ENCODE measurements around the gene IL17RA.
"Not testable (repeated sequence)": the region's sequence is repeated elsewhere in the genome, so short reads cannot be mapped to it uniquely, and the experiment has no call there.

IL17RA gene, protein sequence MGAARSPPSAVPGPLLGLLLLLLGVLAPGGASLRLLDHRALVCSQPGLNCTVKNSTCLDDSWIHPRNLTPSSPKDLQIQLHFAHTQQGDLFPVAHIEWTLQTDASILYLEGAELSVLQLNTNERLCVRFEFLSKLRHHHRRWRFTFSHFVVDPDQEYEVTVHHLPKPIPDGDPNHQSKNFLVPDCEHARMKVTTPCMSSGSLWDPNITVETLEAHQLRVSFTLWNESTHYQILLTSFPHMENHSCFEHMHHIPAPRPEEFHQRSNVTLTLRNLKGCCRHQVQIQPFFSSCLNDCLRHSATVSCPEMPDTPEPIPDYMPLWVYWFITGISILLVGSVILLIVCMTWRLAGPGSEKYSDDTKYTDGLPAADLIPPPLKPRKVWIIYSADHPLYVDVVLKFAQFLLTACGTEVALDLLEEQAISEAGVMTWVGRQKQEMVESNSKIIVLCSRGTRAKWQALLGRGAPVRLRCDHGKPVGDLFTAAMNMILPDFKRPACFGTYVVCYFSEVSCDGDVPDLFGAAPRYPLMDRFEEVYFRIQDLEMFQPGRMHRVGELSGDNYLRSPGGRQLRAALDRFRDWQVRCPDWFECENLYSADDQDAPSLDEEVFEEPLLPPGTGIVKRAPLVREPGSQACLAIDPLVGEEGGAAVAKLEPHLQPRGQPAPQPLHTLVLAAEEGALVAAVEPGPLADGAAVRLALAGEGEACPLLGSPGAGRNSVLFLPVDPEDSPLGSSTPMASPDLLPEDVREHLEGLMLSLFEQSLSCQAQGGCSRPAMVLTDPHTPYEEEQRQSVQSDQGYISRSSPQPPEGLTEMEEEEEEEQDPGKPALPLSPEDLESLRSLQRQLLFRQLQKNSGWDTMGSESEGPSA

GRCh38 chr22:17084554-17085276 lies at the start of gene IL17RA:
TSS of gene IL17RA (plus strand) at chr22:17085000. CDS start at chr22:17085092, 92 bp downstream.
- peak; percentile 91 to 95 for DNase-seq

DNA sequence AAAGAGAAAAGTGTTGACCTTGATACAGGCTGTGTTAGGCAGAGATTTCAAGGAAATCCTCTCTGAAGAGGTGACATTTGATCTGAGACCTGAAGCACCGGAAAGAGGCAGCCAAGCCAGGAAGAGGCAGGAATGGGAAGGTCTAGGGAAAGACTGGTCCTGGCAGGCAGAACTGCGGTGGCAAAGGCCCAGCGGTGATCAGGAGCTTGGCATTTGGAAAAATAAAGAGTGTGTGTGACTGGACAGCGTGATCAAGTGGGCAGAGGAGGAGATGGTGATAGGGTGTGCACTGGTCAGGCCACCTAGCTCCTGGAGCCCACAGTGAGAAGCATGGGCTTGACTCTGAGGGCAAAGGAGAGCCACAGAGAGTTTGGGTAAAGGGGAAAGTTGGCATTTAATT lies 49.6 kb upstream of the IL17RA start:
- no peak for DNase-seq

GRCh38 chr22:17035976-17036841 lies 48.6 kb upstream of the IL17RA start:
- not testable (repeated sequence) for DNase-seq

GRCh38 chr22:17036842-17037711 lies 47.7 kb upstream of the IL17RA start:
- peak in 1 of 2 donors; percentile 10 for DNase-seq

- no peak for DNase-seq
Observed at GRCh38 chr22:17043521-17043920, 41.3 kb upstream of the IL17RA start.

DNA sequence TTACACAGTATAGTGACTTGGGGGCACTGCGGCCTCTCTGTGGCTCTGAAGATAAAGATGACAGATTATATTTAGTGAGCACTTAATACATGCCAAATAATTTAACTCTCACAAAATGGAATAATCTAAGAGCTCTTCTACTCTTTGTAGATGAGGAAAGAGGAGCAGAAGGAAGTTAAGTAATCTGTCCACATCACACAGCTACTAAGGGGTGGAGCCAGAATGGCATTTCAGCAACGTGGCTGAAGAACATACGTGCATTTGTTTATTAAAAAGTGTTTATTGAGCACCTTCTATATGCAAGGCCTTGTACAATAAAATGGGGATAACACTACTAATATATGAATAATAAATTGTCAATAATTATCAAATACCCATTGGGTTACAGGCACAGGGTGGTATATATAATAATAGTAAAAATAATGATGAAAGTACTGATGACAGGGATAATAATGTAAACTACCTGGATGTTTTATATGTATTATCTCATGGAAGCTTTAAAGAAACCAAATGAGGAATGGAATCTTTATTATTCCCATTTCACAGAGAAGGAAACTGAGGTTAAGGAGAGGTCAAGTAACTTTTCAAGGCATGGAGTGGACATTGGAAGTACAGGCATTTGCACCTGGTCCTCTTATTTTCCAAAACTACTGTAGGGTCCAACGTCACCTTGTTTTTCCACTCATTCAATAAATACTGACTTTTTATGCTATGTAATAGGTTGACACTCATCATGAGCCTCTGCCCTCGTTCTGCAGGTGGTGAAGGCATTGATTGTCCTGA lies 38.0 kb upstream of the IL17RA start:
- no peak for DNase-seq

GRCh38 chr22:17047656-17048055 lies 37.1 kb upstream of the IL17RA start:
- no peak for DNase-seq

DNA sequence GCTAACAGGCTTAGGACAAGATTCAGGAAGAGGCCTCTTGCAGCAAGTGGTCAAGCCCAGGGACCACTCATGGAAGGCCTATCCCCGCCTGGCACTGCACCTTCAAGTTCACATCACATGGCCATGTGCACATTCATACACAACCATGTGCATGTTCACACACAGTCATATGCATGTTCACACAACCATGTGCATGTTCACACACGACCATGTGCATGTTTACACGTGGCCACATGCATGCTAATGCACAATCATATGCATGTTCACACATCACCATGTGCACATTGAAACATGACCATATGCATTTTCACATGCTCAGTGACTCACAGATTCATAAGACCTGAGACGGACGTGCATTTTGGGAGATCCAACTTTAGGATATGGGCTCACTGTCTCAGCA lies 28.7 kb upstream of the IL17RA start:
- no peak for DNase-seq

GRCh38 chr22:17056807-17057206 lies 28.0 kb upstream of the IL17RA start:
- no peak for DNase-seq

- DNase-seq = peak; percentile 17 to 47
Observed at GRCh38 chr22:17057959-17058814, 26.6 kb upstream of the IL17RA start.

- DNase-seq = no peak
Observed at GRCh38 chr22:17060126-17060525, 24.7 kb upstream of the IL17RA start.

DNA sequence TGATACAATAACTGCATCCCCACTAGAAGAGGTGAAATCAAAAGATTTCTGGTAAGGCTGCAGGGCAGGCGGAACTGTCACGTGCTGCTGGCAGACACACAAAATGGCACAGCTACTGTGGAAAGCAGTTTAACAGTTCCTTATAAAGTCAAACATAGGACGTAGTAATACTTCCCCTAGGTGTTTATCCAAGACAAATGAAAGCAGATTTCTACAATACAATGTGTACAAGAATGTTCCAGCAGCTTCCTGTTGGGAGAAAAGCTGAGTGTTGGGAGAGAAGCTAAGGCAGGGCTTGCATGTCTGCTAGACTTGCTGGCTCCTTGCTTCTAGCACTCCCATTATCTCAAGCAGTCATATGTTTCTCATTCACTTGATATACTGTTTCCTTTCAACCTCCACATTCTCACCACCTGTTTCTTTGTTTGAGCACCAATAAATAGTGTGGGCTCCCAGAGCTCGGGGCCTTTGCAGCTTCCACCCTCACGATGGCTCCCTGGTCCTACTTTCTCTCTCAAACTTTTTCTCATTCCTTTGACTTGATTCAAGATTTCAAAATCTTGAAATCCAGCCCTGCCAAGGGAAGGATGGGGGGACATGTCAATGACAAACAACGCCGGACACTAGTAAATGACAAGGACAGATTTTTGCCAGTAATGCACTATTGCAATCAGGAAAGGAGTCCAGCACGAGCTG lies 21.2 kb upstream of the IL17RA start:
- no peak for DNase-seq

- no peak for DNase-seq
Observed at GRCh38 chr22:17064498-17065100, 20.2 kb upstream of the IL17RA start.

DNA sequence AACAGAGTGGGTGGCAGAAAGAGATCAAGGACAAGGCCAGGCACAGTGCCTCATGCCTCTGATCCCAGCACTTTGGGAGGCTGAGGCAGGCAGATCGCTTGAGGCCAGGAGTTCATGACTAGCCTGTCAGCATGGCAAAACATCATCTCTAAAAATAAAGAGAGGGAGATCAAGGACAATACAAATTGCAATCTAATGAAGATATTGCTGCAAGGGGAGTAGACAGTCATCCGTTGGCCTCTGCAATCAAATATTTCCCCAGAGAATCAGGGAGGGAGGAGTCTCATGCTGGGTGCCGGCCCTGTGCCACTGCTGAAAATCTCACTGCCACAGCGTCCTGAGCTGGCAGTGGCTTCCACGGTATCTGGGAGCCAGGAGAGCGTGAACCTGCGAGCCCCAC lies 19.4 kb upstream of the IL17RA start:
- DNase-seq = no peak

- DNase-seq = no peak
Observed at GRCh38 chr22:17072877-17073276, 11.9 kb upstream of the IL17RA start.

DNA sequence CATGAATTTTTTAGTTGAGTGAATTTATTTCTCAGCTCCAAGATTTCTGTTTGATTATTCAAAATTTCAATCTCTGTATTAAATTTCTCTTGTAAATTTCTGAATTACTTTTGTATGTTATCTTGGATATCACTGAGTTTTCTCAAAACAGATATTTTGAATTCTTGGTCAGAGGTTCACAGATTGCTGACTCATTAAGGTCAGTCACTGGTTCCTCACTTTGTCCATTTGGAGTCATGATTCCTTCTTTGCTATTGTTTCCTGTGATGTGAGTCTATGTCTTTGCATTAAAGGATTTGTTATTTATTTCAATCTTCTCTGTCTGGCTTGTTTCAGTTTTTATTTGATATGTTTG lies 10.2 kb upstream of the IL17RA start:
- DNase-seq = no peak

DNA sequence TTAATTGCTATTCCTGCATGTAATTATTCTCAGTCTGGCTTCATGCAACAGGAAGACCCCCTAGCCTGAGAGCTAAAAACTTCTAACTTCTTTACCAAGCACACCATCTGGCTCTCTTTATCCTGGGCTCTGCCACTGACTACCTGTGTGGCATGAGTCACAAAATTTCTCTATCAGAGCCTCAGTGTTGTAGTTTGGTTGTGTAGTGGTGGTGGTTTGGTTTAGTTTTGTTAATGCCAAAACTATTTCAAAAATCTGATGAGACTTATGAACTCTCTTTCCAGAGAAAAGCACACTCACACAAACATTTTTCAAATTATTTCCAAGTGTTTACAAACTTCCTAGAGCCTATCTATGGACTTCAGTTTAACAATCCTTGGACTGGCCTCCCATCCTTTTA lies 7.5 kb upstream of the IL17RA start:
- DNase-seq = no peak

DNA sequence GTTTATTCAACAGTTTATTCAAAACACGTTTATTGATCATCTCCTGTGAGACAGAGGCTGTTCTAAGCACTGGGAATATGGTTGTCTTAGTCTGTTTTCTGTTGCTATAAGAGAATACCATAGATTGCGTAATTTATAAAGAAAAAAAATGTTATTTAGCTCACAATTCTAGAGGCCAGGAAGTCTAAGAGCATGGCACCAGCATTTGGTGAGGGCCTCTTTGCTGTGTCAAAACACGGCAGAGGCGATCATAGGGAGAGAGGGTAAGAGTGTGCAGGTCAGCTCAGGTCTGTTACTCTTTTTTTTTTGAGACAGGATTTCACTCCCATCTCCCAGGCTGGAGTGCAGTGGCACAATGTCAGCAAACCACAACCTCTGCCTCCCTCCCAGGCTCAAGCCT lies 5.2 kb upstream of the IL17RA start:
- DNase-seq = no peak
